WTC11 (cell line): Measurements from ENCODE around the gene PCBP3.

Experiments
- AFF4 ChIP-seq: sonication (generic); formaldehyde crosslinking; IDR thresholded peaks from 2 replicates; pipeline ENCODE4 v1.8.1; 2023; ENCODE audit warnings: mild to moderate bottlenecking, missing genetic modification reagents, borderline replicate concordance
- CTCF ChIP-seq: fragments of 200-600 bp; IDR thresholded peaks from 2 replicates; pipeline ENCODE4 v1.8.0; 2022; ENCODE audit warnings: antibody characterized with exemption
- EMX1 ChIP-seq: fragments of 250-450 bp; sonication (Bioruptor Pico); IDR thresholded peaks from 2 replicates; pipeline ENCODE4 v1.8.0; 2021; ENCODE audit warnings: mild to moderate bottlenecking
- GABPB1 ChIP-seq: sonication (generic); formaldehyde crosslinking; IDR thresholded peaks from 2 replicates; pipeline ENCODE4 v1.8.1; 2023; ENCODE audit warnings: mild to moderate bottlenecking, missing genetic modification reagents
- GTF2I ChIP-seq: fragments of 250-450 bp; sonication (Bioruptor Pico); conservative IDR thresholded peaks from 2 replicates; pipeline ENCODE4 v1.4.0; 2021; ENCODE audit warnings: mild to moderate bottlenecking
- HMGXB4 ChIP-seq: sonication (generic); formaldehyde crosslinking; IDR thresholded peaks from 2 replicates; pipeline ENCODE4 v1.8.1; 2023; ENCODE audit warnings: mild to moderate bottlenecking, moderate library complexity, missing genetic modification reagents
- JAZF1 ChIP-seq: fragments of 250-450 bp; sonication (Bioruptor Pico); IDR thresholded peaks from 2 replicates; pipeline ENCODE4 v1.9.0; 2021; ENCODE audit warnings: moderate library complexity, mild to moderate bottlenecking, inconsistent platforms

GRCh38 chr21:45846373-45847160 lies 203.0 kb downstream of the PCBP3 start:
- TF ChIP-seq EMX1 (CRISPR knock-in tag): no peak
- TF ChIP-seq HMGXB4 (CRISPR knock-in tag): no peak
- TF ChIP-seq GABPB1 (CRISPR knock-in tag): no peak
- no peak for TF ChIP-seq GTF2I (CRISPR knock-in tag)
- no peak for TF ChIP-seq AFF4 (CRISPR knock-in tag)
- TF ChIP-seq JAZF1: no peak
- no peak for TF ChIP-seq CTCF
